Spinal cord (tissue), 10 donors: ENCODE data around the gene EPHA7. TPM values are rescaled to one million over a fixed set of nuclear protein-coding genes. Genes with fewer than 3 reads are reported as not detected.

Experiments
- DNase-seq, 6 donors: peaks; one replicate each; pipeline versions ENCODE4 v3.0.0 to v3.0.0-alpha.2; 2013 to 2015; ENCODE audit warnings: low spot score in 6 of 6, low read depth in 4 of 6
- H3K27ac ChIP-seq: one replicate; pipeline ENCODE4 v1.5.1; 2013; ENCODE audit warnings: low read depth, low read length, control low read depth
- H3K27me3 ChIP-seq: one replicate; pipeline ENCODE4 v1.6.1; 2013; ENCODE audit warnings: low read length; ENCODE audit not compliant: control insufficient read depth, insufficient read depth
- H3K36me3 ChIP-seq: one replicate; pipeline ENCODE4 v1.6.1; 2013; ENCODE audit warnings: low read length; ENCODE audit not compliant: control insufficient read depth, insufficient read depth
- H3K4me1 ChIP-seq: one replicate; pipeline ENCODE4 v1.6.1; 2013; ENCODE audit warnings: low read length; ENCODE audit not compliant: control insufficient read depth, insufficient read depth
- H3K4me3 ChIP-seq: one replicate; pipeline ENCODE4 v1.5.1; 2013; ENCODE audit warnings: low read depth, low read length, control low read depth
- H3K9me3 ChIP-seq: one replicate; pipeline ENCODE4 v1.6.1; 2013; ENCODE audit warnings: low read length; ENCODE audit not compliant: control insufficient read depth, insufficient read depth
- WGBS: methylation state at CpG from one replicate; pipeline ENCODE4 v1.1.5; 2013; ENCODE audit warnings: missing lambda C conversion rate; ENCODE audit not compliant: insufficient coverage; 5-methylcytosine and 5-hydroxymethylcytosine counted together
- polyA plus RNA-seq, 2 donors: library from polyadenylated mRNA; unstranded; fragments of 120-200 nt; gene quantifications; one replicate each; pipeline ENCODE4 v1.2.1, GENCODE V29; 2013; ENCODE audit not compliant: insufficient read length in 2 of 2
- total RNA-seq, 2 donors: library from RNA; depleted of rRNA in 1 of 2; stranded (reverse); fragments of 120-200 nt in 1 of 2; fragments of >200 nt in 1 of 2; gene quantifications; one replicate each; pipeline versions ENCODE4 v1.2.3 to v1.2.4, GENCODE V29; 2013 to 2014
- donor health status: healthy.

EPHA7 gene
- total and polyA plus RNA-seq, 4 donors: 16.3 to 90.2 (median 45.7) TPM

DNA sequence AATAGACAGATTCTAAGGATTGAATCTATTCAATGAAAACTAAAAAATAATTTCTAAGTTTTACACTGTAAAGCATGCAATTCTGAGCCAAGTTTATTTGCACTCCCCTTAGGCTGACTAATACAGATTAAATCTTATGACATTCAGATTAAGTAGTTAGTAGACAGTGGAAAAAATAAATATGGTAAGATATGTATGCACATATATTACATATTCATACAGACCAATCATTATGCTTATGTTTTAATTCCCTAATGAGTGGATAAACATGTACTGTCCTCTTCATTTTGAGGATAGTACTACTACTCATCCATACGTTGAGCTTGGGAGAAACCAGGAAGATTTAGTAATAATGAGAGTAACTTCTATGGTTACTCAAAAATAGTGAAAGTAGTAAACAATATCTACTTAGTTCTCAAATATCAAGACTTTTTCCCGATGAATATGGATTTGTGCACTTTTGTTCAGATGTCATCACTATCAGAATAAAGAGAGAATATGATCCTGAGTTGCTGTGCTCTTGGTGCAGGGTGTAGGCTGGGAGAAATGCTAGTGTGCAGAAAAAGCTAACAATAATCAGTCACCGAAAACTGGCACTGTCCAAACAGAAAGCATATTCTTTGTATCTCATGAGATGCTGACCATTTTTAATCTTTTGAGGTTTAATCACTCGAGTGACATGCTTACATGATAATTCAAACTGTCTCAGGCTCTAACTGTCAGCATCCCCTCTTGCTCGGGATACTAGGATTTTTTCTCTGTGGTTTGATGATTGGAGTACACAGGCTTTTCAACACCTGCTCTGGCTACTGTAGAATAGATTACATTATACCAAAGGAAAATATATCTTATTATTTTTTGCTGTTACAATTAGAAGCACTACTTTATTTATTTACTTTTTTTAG, 111.6 kb downstream of the EPHA7 start:
- Histone ChIP-seq H3K27ac (no peak overlapping the region), H3K9me3 (no peaks in the 10 kb centered on the region), H3K27me3 (no peaks in the 10 kb centered on the region), H3K4me1 (no peaks in the 10 kb centered on the region), H3K36me3 (no peaks in the 10 kb centered on the region), H3K4me3 (no peak overlapping the region)
- WGBS: no CpG with 5 or more reads among the region's 5 CpGs
- no peak for DNase-seq

DNA sequence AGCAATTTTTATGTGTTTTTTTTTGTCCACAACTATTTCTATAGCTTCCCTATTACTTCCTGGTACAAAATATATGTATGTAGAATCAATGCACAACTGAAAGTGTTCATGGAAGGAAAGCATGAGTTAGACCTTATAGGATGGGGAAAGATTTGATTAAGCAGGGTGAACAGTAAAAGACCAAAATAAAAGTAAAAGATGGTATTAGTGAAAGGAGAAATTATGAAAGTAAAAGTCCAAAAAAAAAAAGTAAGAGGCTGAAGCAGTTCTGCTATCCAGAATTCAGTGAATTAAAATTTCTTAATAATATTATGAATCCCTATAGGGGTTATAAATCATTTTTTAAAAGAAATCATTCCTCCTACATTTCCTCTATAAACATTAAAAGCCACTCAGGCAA, 114.3 kb downstream of the EPHA7 start:
- DNase-seq: no peak
- Histone ChIP-seq H3K27me3 (no peaks in the 10 kb centered on the region), H3K36me3 (no peaks in the 10 kb centered on the region), H3K9me3 (no peaks in the 10 kb centered on the region), H3K4me3 (no peak overlapping the region), H3K4me1 (no peaks in the 10 kb centered on the region), H3K27ac (no peak overlapping the region)

DNA sequence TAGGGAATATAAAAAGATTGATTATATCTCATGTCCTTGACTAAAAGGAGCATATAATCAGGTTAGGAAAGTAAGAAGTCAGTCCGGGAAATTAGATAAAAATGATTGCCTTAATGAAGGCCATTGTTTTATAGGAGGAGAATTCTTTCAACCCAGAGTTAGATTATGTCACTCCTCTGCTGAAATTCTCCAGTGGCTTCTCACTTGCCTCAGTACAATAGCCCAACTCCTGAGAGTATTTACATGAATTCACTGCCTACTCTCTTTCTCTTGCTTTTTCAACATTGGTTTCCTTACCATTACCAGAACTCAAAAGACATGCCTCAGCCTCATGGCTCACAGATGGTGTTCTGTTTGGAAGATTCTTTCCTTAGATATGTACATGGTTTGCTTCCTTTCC, 114.9 kb downstream of the EPHA7 start:
- Histone ChIP-seq H3K27me3 (no peaks in the 10 kb centered on the region), H3K4me1 (no peaks in the 10 kb centered on the region), H3K4me3 (no peak overlapping the region), H3K9me3 (no peaks in the 10 kb centered on the region), H3K36me3 (no peaks in the 10 kb centered on the region), H3K27ac (no peak overlapping the region)
- DNase-seq: no peak
- WGBS: no CpG with 5 or more reads among the region's 1 CpG

DNA sequence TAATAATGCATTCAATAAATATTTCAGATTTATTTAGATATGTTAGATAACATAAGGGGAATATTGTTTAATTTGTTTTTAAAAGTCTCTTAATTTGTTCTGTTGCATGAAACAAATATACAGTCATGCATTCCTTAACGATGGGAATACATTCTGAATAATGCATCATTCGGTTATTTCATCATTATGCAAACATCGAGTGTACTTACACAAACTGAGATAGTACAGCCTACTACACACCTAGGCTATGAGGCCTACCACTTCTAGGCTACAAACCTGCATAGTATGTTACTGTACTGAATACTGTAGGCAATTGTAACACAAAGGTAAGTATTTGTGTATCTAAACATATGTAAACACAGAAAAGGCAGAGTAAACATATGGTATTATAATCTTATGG, 118.7 kb downstream of the EPHA7 start:
- H3K27me3 ChIP-seq: no peaks in the 10 kb centered on the region
- no peak overlapping the region for H3K4me3 ChIP-seq
- no peaks in the 10 kb centered on the region for H3K4me1 ChIP-seq
- no peaks in the 10 kb centered on the region for H3K9me3 ChIP-seq
- 100% methylated on average over 1 of the region's 3 CpGs for WGBS
- no peaks in the 10 kb centered on the region for H3K36me3 ChIP-seq
- H3K27ac ChIP-seq: no peak overlapping the region
- no peak for DNase-seq

DNA sequence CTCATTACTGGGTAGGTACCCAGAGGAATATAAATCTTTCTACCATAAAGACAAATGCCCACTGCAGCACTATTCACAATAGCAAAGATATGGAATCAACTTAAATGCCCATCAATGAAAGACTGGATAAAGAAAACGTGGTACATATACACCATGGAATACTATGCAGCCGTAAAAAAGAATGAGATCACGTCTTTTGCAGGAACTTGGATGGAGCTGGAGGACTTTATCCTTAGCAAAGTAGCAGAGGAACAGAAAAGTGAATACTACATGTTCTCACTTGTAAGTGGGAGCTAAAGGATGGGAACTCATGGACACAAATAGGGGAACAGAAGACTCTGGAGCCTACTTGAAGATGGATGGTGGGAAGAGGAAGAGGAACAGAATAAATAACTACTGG, 119.7 kb downstream of the EPHA7 start:
- DNase-seq: no peak
- no peak overlapping the region for H3K27ac ChIP-seq
- H3K27me3 ChIP-seq: no peaks in the 10 kb centered on the region
- H3K36me3 ChIP-seq: no peaks in the 10 kb centered on the region
- WGBS: 100% methylated on average over 1 of the region's 3 CpGs
- H3K4me1 ChIP-seq: no peaks in the 10 kb centered on the region
- no peak overlapping the region for H3K4me3 ChIP-seq
- no peaks in the 10 kb centered on the region for H3K9me3 ChIP-seq

DNA sequence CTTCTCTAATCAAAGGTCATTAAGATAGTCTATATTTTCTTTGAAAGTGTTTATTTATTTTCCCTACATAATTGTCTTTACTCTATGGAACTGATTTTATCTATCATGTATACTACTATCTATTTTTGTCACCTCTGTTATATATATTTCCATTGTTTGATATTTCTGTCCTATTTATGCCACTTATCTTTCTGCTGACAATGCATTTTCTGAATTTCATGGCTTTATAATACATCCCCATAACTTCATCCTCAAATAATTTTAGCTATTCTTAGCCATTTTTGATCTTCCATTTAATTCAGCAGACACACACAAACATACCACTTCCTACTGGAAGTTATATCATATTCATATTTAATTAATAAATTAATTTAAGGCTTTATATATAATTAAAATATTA, 123.7 kb downstream of the EPHA7 start:
- no peak for DNase-seq
- H3K27ac ChIP-seq: no peak overlapping the region

DNA sequence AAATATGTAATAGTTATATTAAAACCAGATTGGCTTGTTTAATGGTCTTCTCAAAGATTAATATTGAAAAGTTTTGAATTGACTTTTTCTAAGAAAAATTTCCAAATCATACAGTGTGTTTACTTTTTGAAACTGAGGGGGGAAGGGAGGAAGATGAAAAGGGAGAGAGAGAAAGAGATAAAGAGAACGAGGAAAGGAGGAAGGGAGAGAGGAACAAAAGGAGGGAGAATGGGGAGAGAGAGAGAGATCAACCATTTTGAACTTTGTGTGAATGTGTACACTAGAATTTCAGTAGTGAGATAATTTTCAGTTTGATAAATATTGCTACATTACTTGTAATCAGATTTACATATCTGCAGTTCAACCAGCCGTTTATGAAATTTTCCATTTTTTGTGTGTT, 124.5 kb downstream of the EPHA7 start:
- Histone ChIP-seq H3K4me1 (no peaks in the 10 kb centered on the region), H3K4me3 (no peak overlapping the region), H3K36me3 (no peaks in the 10 kb centered on the region), H3K9me3 (no peaks in the 10 kb centered on the region), H3K27me3 (no peaks in the 10 kb centered on the region), H3K27ac (no peak overlapping the region)
- DNase-seq: no peak
- 71% methylated on average over 1 of the region's 2 CpGs for WGBS

More for the DNA sequence above, 123.7 kb downstream of the EPHA7 start:
- no peak overlapping the region for H3K4me3 ChIP-seq
- H3K4me1 ChIP-seq: no peaks in the 10 kb centered on the region
- no peaks in the 10 kb centered on the region for H3K36me3 ChIP-seq
- H3K9me3 ChIP-seq: no peaks in the 10 kb centered on the region
- H3K27me3 ChIP-seq: no peaks in the 10 kb centered on the region

DNA sequence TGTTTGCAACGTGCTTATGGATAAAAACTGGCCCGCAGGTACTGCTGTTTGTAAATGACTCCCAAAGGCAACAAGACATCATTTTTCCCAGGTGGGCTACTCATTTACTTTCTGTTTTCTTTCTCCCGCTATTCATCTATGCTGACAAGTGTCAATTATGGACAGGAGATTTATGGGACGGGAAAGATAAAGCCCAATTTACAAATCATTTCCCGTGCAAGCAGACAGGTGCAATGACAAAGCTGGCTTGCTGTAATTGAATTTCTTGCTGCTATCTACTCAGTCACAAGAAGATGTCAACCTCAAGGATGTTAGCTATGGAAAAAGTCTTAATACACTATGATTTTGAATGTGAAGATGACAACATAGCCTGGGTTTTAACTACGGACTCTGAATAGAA, 125.5 kb downstream of the EPHA7 start:
- no CpG with 5 or more reads among the region's 6 CpGs for WGBS
- Histone ChIP-seq H3K9me3 (no peaks in the 10 kb centered on the region), H3K4me1 (no peaks in the 10 kb centered on the region), H3K27me3 (no peaks in the 10 kb centered on the region), H3K36me3 (no peaks in the 10 kb centered on the region), H3K4me3 (no peak overlapping the region), H3K27ac (no peak overlapping the region)
- DNase-seq: peak in 1 of 6 donors; percentile 58

DNA sequence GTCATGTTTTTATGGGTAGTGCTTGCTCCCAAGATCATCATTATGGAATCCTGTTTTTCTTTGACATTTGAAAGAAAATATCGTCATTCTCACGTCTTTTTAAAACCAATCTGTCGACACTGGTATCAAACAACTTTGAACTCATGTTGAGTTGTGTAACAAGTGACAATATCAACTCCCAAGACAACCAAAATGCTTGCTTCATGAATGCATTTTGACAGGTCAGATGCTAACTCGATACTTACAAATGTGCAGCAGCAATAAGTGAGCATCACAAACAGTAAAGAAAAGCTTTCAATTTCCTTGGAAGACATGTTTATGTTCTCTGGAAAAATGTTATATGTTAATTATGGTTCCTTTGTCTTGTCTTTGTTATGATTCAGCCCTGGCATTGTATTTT, 125.9 kb downstream of the EPHA7 start:
- Histone ChIP-seq H3K27ac (no peak overlapping the region), H3K4me1 (no peaks in the 10 kb centered on the region), H3K4me3 (no peak overlapping the region), H3K9me3 (no peaks in the 10 kb centered on the region), H3K27me3 (no peaks in the 10 kb centered on the region), H3K36me3 (no peaks in the 10 kb centered on the region)
- WGBS: no CpG with 5 or more reads among the region's 4 CpGs
- peak in 2 of 6 donors; percentile 11 to 32 for DNase-seq

DNA sequence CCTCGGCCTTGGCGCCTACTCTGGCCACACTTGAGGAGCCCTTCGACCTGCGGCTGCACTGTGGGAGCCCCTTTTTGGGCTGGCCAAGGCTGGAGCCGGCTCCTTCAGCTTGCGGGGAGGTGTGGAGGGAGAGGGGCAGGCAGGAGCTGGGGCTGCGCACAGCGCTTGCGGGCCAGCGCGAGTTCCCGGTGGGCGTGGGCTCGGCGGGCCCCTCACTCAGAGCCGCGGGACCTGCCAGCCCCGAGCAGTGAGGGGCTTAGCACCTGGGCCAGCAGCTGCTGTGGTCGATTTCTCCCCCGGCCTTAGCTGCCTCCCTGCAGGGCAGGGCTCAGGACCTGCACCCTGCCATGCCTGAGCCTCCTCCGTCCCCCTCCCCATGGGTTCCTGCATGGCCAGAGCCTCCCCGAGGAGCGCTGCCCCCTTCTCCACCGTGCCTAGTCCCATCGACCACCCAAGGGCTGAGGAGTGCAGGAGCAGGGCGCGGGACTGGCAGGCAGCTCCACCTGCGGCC, 136.8 kb downstream of the EPHA7 start:
- WGBS: 98% methylated on average over 21 of the region's 28 CpGs
- H3K9me3 ChIP-seq: no peaks in the 10 kb centered on the region
- no peaks in the 10 kb centered on the region for H3K4me1 ChIP-seq
- DNase-seq: no peak
- peaks cover 2% of the 10 kb centered on the region for H3K36me3 ChIP-seq
- no peak overlapping the region for H3K4me3 ChIP-seq
- H3K27ac ChIP-seq: no peak overlapping the region
- no peaks in the 10 kb centered on the region for H3K27me3 ChIP-seq
